C4-2B (cell line): ENCODE results near the gene FAM118B.

Experiments
- ZFX ChIP-seq: fragments of 450-650 bp; IDR thresholded peaks from 2 replicates; pipeline ENCODE4 v1.6.1; 2017
- TF ChIP-seq, protein P1 (sequence below): fragments of 450-650 bp; conservative IDR thresholded peaks from 2 replicates; pipeline ENCODE4 v1.5.1; 2017; ENCODE audit warnings: mild to moderate bottlenecking

DNA sequence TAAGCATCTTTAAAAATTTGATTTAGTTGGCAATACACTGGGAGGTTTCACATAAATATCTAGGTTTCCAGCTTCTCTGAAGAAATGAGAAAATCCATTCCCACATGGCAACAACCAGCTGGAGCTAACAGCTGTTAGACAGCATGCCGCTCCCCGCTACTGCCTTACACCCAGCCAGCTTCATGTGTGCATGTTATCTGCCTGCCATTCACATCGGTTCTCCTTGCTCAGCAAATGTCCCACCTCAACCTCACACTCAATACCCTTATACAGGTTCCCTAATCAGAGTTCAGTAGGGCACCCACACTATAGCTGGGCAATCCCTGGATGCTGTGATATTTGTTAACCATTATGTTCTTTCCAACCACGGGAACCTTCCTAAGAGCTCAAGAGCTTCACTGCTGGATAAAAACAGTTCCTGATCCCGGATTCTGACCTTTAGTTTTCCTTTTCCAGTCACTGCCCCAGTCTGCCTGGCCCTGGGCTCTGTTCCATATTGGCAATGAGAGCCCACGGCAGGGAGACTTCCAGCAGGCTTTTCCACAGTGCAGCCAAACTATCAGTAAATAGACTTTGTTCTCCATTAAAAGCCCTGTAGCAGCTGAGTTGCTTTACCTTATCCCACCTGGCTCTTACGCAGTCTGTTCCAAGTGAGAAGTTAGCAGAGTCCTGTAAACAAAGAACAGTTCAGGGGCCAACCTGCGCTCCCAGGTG is 8.8 kb upstream of the FAM118B start:
- TF ChIP-seq, protein P1, sequence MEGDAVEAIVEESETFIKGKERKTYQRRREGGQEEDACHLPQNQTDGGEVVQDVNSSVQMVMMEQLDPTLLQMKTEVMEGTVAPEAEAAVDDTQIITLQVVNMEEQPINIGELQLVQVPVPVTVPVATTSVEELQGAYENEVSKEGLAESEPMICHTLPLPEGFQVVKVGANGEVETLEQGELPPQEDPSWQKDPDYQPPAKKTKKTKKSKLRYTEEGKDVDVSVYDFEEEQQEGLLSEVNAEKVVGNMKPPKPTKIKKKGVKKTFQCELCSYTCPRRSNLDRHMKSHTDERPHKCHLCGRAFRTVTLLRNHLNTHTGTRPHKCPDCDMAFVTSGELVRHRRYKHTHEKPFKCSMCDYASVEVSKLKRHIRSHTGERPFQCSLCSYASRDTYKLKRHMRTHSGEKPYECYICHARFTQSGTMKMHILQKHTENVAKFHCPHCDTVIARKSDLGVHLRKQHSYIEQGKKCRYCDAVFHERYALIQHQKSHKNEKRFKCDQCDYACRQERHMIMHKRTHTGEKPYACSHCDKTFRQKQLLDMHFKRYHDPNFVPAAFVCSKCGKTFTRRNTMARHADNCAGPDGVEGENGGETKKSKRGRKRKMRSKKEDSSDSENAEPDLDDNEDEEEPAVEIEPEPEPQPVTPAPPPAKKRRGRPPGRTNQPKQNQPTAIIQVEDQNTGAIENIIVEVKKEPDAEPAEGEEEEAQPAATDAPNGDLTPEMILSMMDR: no peak
- TF ChIP-seq ZFX: no peak
